AG10803 (cell line): ENCODE measurements around the gene ANKRD17.

Experiments
- DNase-seq: peaks from one replicate; pipeline ENCODE4 v3.0.0; 2010; ENCODE audit warnings: low read depth
- H3K4me3 ChIP-seq: 2 replicates; pipeline ENCODE4 v1.5.1; 2011; ENCODE audit warnings: mild to moderate bottlenecking, low read length, control low read depth
- CTCF ChIP-seq: conservative IDR thresholded peaks from 2 replicates; pipeline ENCODE4 v1.5.1; 2011; ENCODE audit warnings: mild to moderate bottlenecking, low read length, control low read depth, inconsistent platforms

Gene ANKRD17

GRCh38 chr4:73281396-73281795 lies 22.8 kb upstream of the ANKRD17 start:
- H3K4me3 ChIP-seq = no peak overlapping the region
- TF ChIP-seq CTCF = no peak
- no peak for DNase-seq

- H3K4me3 ChIP-seq = no peak overlapping the region
- TF ChIP-seq CTCF = no peak
- no peak for DNase-seq
Observed at GRCh38 chr4:73277201-73277600, 18.6 kb upstream of the ANKRD17 start.

- TF ChIP-seq CTCF = no peak
- DNase-seq = no peak
- no peak overlapping the region for H3K4me3 ChIP-seq
Observed at GRCh38 chr4:73275318-73275654, 16.7 kb upstream of the ANKRD17 start.

GRCh38 chr4:73272816-73273215 lies 14.2 kb upstream of the ANKRD17 start:
- H3K4me3 ChIP-seq = no peak overlapping the region
- no peak for DNase-seq

GRCh38 chr4:73267050-73267449 lies 8.5 kb upstream of the ANKRD17 start:
- H3K4me3 ChIP-seq = no peak overlapping the region
- no peak for TF ChIP-seq CTCF
- DNase-seq = no peak

More at GRCh38 chr4:73272816-73273215, 14.2 kb upstream of the ANKRD17 start:
- no peak for TF ChIP-seq CTCF

GRCh38 chr4:73259571-73260090 lies 1.0 kb upstream of the ANKRD17 start:
- TF ChIP-seq CTCF = no peak
- DNase-seq = peak; percentile 36
- H3K4me3 ChIP-seq = peak overlapping the region; percentile 90

- no peak for DNase-seq
- no peak; the same call in 1 of the 2 replicates for TF ChIP-seq CTCF
- peak overlapping the region; percentile 90 for H3K4me3 ChIP-seq
Observed at GRCh38 chr4:73258436-73258685, 237 bp downstream of the ANKRD17 start.
